ENCODE results near the gene KLF2.
A peak's percentile ranks its signal among the peaks of the same experiment; 100 is the strongest.
"Not testable (repeated sequence)": the region's sequence is repeated elsewhere in the genome, so short reads cannot be mapped to it uniquely, and the experiment has no call there.

KLF2 gene

GRCh38 chr19:16338470-16339360, 14.1 kb downstream of the KLF2 start:
- peak; percentile 63 for DNase-seq (ENCODE audit: low spot score)

- no peak for DNase-seq (ENCODE audit: low spot score)
These were observed 14.7 kb downstream of the KLF2 start for GRCh38 chr19:16339361-16339725.

GRCh38 chr19:16340092-16340491, 15.5 kb downstream of the KLF2 start:
- no peak for DNase-seq (ENCODE audit: low spot score)

- DNase-seq (ENCODE audit: low spot score) = no peak
These were observed 16.0 kb downstream of the KLF2 start for GRCh38 chr19:16340654-16341053.

- peak; percentile 39 for DNase-seq (ENCODE audit: low spot score)
These were observed 17.5 kb downstream of the KLF2 start for GRCh38 chr19:16342002-16342715.

- no peak for DNase-seq (ENCODE audit: low spot score)
These were observed 18.5 kb downstream of the KLF2 start for GRCh38 chr19:16343156-16343555.

- no peak for DNase-seq (ENCODE audit: low spot score)
These were observed 20.8 kb downstream of the KLF2 start for GRCh38 chr19:16345457-16345856.

GRCh38 chr19:16347099-16347498, 22.5 kb downstream of the KLF2 start:
- not testable (repeated sequence) for DNase-seq (ENCODE audit: low spot score)

GRCh38 chr19:16347706-16348105, 23.1 kb downstream of the KLF2 start:
- no peak for DNase-seq (ENCODE audit: low spot score)

- DNase-seq (ENCODE audit: low spot score) = no peak
These were observed 25.0 kb downstream of the KLF2 start for GRCh38 chr19:16349551-16350152.

GRCh38 chr19:16351133-16351809, 26.6 kb downstream of the KLF2 start:
- peak; percentile 76 for DNase-seq (ENCODE audit: low spot score)

GRCh38 chr19:16355293-16356043, 30.8 kb downstream of the KLF2 start:
- peak; percentile 30 for DNase-seq (ENCODE audit: low spot score)

GRCh38 chr19:16358456-16358855, 33.8 kb downstream of the KLF2 start:
- DNase-seq (ENCODE audit: low spot score) = no peak

GRCh38 chr19:16359074-16359473, 34.4 kb downstream of the KLF2 start:
- no peak for DNase-seq (ENCODE audit: low spot score)

GRCh38 chr19:16359964-16360363, 35.3 kb downstream of the KLF2 start:
- peak; percentile 38 for DNase-seq (ENCODE audit: low spot score)

GRCh38 chr19:16360738-16361137, 36.1 kb downstream of the KLF2 start:
- DNase-seq (ENCODE audit: low spot score) = peak; percentile 55

GRCh38 chr19:16361254-16361653, 36.6 kb downstream of the KLF2 start:
- no peak for DNase-seq (ENCODE audit: low spot score)

GRCh38 chr19:16361926-16362325, 37.3 kb downstream of the KLF2 start:
- DNase-seq (ENCODE audit: low spot score) = no peak

GRCh38 chr19:16363133-16363851, 38.7 kb downstream of the KLF2 start:
- DNase-seq (ENCODE audit: low spot score) = no peak

GRCh38 chr19:16363852-16364230, 39.2 kb downstream of the KLF2 start:
- no peak for DNase-seq (ENCODE audit: low spot score)

All from CD4-positive, alpha-beta T cell treated with Interleukin-2 at 100 ng/mL for 4 hours (primary cell).